ENCODE results near the gene CAP2. TPM values are rescaled to one million over a fixed set of nuclear protein-coding genes. Genes with fewer than 3 reads are reported as not detected.

The CAP2 gene
- total RNA-seq, 4 donors from 2014 or later: 208 to 439 (median 295) TPM

DNA sequence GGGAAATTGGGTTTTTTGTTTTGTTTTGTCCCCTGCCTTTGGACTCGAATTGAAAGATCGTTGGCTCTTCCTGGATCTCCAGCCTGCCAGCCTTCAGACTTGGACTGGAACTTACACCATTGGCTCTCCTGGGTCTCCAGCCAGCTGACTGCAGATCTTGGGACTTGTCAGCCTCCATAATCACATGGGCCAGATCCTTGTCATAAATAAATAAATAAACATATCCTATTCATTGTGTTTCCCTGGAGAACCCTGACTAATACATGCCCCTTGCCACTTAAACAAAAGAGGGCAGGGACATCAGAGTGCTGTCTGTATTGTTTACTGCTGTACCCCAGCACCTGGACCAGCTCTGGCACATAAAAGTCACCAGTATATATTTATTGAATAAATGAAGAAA is 101.5 kb downstream of the CAP2 start:
- in situ Hi-C loops (cut with MboI; ENCODE audit: low sequenced_read_pairs in 4 of 4): loop anchor here in 2 of 4 donors (10.0 to 25.0 kb wide), 2 partner anchors 208 to 210 kb away; partner anchors contain the start of gene RBM24 (in 2 of the 2)
- Histone ChIP-seq H3K4me1 (peaks cover 31 to 49% of the 10 kb centered on the region in 2 donors), H3K36me3 (no peaks in the 10 kb centered on the region), H3K9me3 (no peaks in the 10 kb centered on the region), H3K27ac (peak overlapping the region; percentile 93 to 98 (median 95)), H3K4me3 (no peak overlapping the region), H3K27me3 (no peaks in the 10 kb centered on the region)
- TF ChIP-seq POLR2A (IDR thresholded peaks at IDR 0.05): no peak
- no peak for TF ChIP-seq CTCF (IDR thresholded peaks at IDR 0.05 in 4 of 5, conservative IDR thresholded peaks at IDR 0.05 in 1 of 5)
- no peak for ATAC-seq
- no peak for DNase-seq
- intact Hi-C loops (cut with DNase I; ENCODE audit: low total_unique reads): no loop called here

GRCh38 chr6:17497535-17498095 is 104.2 kb downstream of the CAP2 start:
- Histone ChIP-seq H3K4me1 (peaks cover 12 to 22% of the 10 kb centered on the region in 2 donors), H3K36me3 (no peaks in the 10 kb centered on the region), H3K4me3 (no peak overlapping the region), H3K27ac (peak overlapping the region; percentile 93 to 98 (median 95)), H3K9me3 (no peaks in the 10 kb centered on the region), H3K27me3 (no peaks in the 10 kb centered on the region)
- DNase-seq: no peak
- ATAC-seq: no peak
- intact Hi-C loops (cut with DNase I; ENCODE audit: low total_unique reads): no loop called here
- TF ChIP-seq POLR2A (IDR thresholded peaks at IDR 0.05) (no peak), CTCF (IDR thresholded peaks at IDR 0.05 in 4 of 5, conservative IDR thresholded peaks at IDR 0.05 in 1 of 5) (no peak)
- in situ Hi-C loops (cut with MboI; ENCODE audit: low sequenced_read_pairs in 4 of 4): loop anchor here in 2 of 4 donors (10.0 to 25.0 kb wide), 2 partner anchors 210 to 213 kb away; partner anchors contain the start of gene RBM24 (in 2 of the 2)

GRCh38 chr6:17501442-17501841 is 108.0 kb downstream of the CAP2 start:
- Histone ChIP-seq H3K27ac (peak overlapping the region in 2 of 4 donors; percentile 67 to 74), H3K36me3 (no peaks in the 10 kb centered on the region), H3K9me3 (no peaks in the 10 kb centered on the region), H3K4me3 (no peak overlapping the region), H3K27me3 (no peaks in the 10 kb centered on the region), H3K4me1 (peaks cover 7 to 16% of the 10 kb centered on the region in 2 donors)
- intact Hi-C loops (cut with DNase I; ENCODE audit: low total_unique reads): no loop called here
- in situ Hi-C loops (cut with MboI; ENCODE audit: low sequenced_read_pairs in 4 of 4): no loop called here
- no peak for ATAC-seq
- DNase-seq: no peak
- TF ChIP-seq CTCF (IDR thresholded peaks at IDR 0.05 in 4 of 5, conservative IDR thresholded peaks at IDR 0.05 in 1 of 5) (no peak), POLR2A (IDR thresholded peaks at IDR 0.05) (no peak)

GRCh38 chr6:17501982-17502704 is 108.7 kb downstream of the CAP2 start:
- intact Hi-C loops (cut with DNase I; ENCODE audit: low total_unique reads): no loop called here
- no peaks in the 10 kb centered on the region for H3K27me3 ChIP-seq
- TF ChIP-seq POLR2A (IDR thresholded peaks at IDR 0.05) (no peak), CTCF (IDR thresholded peaks at IDR 0.05 in 4 of 5, conservative IDR thresholded peaks at IDR 0.05 in 1 of 5) (no peak)
- H3K9me3 ChIP-seq: no peaks in the 10 kb centered on the region
- H3K27ac ChIP-seq: peak overlapping the region; percentile 51 to 74 (median 63)
- in situ Hi-C loops (cut with MboI; ENCODE audit: low sequenced_read_pairs in 4 of 4): no loop called here
- H3K36me3 ChIP-seq: no peaks in the 10 kb centered on the region
- ATAC-seq (no peak), DNase-seq (no peak)
- peaks cover 7 to 16% of the 10 kb centered on the region in 2 donors for H3K4me1 ChIP-seq
- H3K4me3 ChIP-seq: no peak overlapping the region

Measured in gastrocnemius medialis (tissue), 4 donors.